HG02763 (cell line): ENCODE data around the gene LHPP.
"Not testable (repeated sequence)": the region's sequence is repeated elsewhere in the genome, so short reads cannot be mapped to it uniquely, and the experiment has no call there.

ENCODE experiments used
- ATAC-seq: cut with Tn5 transposase; IDR thresholded peaks from one replicate; pipeline ENCODE4 v1.9.1; 2021; ENCODE audit warnings: mild to moderate bottlenecking, moderate library complexity; ENCODE audit not compliant: unreplicated experiment

Gene LHPP

DNA sequence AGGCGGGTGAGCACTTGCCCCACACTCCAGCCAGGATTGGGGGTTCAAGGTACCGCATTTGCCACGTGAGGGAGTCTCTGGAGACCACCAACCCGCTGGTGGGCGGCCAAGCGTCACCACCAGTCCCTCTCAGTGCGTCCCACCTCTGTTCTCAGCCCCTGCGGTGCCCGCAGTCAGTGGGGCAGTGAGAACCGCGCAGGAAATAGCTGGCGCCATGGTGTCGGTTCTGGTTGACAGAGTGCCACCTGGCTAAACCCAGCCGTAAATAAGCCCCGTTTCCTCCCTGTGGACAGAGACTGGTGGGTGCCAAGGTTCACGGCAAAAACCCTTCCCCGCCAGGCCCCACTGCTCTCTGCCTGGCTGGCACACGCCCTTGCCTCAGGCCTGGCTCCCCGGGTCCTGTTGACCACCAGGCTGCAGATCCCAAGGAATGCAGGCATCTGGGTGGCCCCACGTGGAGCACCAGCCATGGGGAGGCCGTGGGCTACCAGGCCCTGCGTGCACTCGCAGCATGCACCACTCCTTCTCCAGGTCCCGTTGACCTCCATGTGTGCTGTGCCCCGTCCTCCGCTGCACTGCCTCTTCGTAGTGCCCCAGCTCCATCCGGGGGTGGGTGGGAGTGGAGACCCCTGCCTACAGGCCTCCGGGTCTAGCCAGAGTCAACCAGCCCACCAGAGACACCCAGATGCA is 140.0 kb downstream of the LHPP start:
- ATAC-seq = no peak

GRCh38 chr10:124602121-124602561 is 140.5 kb downstream of the LHPP start:
- no peak for ATAC-seq

GRCh38 chr10:124602646-124603365 is 141.2 kb downstream of the LHPP start:
- ATAC-seq = no peak

DNA sequence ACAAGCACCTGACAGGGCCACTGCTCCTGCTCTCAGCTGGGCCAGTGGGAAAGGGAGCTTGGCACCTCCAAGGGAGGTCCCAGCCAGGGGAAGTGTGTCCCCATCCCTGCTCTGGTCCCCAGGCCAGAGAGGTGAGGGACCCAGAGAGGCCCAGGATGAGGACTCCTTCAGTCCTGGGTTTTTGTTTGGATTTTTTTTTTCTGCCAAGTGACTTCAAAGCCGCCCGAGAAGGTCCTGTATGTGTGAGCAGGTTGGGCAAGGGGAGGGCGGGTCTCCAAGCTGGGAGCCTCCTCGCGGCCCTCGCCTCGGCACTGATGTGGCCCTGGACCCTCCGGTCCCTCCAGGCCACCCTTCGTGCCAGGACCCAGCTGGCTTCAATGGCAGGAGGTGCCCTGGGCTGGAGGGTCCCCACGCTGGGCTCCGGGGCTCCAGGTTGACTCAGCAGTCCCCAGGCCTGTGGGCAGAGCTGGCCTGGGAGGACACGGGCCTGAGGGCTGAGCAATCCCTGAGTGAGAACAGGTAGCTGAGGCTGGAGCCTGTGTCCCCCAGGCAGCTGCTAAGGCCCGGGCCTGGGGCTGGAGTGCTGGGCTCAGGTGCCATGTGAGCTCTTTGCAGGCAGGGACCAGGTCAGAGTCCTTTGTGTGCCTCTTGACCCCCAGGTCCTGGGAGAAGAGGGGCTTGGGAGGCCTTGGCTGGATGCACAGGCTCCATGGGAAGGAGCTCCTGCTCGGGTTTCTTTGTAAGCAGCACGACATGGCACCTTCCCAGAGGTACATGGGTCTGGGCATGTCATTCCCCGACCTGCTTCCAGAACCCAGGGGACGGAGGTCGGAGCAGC is 142.0 kb downstream of the LHPP start:
- no peak for ATAC-seq

GRCh38 chr10:124604214-124605000 is 142.8 kb downstream of the LHPP start:
- no peak for ATAC-seq

- no peak for ATAC-seq
These were observed 143.4 kb downstream of the LHPP start for GRCh38 chr10:124605001-124605370.

DNA sequence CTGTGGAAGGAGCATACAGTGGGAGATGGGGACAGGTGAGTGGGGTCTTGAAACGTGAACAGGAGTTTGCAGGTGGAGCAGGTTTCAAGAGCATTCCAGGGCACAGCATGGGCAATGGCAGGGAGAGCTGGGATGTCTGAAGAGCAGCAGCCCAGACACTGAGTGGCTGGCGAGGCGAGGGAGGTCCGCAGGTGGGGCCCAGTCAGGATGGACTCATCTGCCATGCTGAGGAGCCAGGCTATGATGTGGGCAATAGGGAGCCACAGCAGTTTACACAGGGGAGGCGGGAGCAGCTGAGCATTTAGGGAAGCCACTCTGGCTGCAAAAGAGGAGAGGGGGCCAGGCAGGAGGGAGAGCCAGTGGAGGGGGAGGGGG is 143.8 kb downstream of the LHPP start:
- ATAC-seq = no peak

- no peak for ATAC-seq
These were observed 144.5 kb downstream of the LHPP start for GRCh38 chr10:124605856-124606812.

- ATAC-seq = no peak
These were observed 145.2 kb downstream of the LHPP start for GRCh38 chr10:124606822-124607221.

DNA sequence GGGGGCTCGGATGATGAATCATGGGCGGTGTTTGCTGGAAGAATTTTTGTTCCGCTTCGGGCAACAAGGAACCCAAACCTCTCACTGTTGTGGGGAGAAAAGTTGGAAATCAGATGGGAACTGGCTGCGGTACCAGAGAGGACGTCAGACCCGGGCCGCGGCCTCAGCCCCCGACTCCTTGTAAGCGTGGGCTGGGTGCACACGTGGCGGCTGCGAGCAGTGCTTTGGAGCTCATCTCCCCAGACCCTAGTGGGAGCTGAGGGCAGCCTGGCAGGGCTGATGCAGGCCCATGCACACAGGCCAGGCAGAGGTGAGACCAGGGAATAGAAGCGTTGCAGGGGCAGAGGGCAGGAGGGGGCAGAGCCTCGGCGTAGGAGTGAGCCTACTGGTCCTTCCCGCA is 146.1 kb downstream of the LHPP start:
- ATAC-seq = no peak

DNA sequence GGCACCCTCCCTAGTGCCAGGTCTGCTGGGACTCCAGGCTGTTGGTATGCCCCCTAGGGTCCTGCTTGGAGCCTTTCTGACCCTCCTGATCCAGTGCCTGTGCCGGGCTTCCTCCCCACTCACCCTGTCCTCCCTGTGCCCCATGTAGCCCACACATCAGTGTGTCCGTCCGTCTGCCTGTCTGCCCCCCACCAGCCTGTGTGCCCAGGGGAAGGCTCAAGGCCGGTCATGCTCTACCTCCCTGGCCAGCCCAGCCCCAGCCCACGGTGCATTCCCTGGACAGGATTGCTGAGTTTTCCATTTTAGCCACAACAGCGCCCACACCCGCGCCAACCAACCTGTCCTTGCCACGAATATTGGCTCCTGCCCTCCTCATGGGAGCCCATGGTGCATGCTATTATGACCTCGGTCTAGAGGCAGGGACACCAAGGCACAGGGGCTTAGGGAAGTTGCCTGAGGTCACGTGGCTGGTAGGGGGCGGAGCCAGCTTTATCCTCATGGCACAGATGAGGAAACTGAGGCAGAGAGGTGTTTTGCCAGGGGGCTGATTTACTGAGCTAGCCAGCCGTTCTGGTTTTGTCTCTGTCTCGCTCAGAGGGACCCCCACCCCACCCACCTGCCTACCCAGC is 146.6 kb downstream of the LHPP start:
- no peak for ATAC-seq

DNA sequence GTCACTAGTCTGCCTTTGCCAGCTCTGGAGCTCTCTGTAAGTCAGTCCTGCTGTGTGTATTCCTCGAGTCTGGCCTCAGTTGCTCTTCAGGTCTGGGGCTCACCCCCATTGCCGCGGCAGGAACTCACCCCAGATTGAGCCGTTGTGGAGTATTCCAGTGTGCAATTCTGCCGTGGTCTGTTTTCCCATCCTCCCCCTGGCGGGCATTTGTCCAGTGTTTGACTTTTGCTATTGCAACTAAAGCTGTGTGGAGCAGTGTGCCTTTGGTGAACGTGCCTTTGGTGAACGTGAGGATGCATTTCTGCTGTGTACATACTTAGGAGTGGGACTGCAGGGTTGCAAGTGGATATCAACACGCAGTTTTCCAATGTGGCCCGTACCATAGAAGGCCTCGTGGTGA is 148.1 kb downstream of the LHPP start:
- ATAC-seq = no peak

DNA sequence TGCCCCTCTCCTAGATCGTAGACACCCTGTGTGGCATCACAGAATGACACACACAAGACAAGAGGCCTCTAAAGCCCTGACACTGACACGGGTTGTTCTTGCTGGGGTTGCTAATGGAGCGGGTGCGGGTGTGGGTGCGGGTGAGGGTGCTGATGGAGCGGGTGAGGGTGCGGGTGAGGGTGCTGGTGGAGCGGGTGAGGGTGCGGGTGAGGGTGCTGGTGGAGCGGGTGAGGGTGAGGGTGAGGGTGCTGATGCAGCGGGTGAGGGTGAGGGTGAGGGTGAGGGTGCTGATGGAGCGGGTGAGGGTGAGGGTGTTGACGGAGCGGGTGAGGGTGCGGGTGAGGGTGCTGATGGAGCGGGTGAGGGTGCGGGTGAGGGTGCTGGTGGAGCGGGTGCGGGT is 148.6 kb downstream of the LHPP start:
- not testable (repeated sequence) for ATAC-seq

DNA sequence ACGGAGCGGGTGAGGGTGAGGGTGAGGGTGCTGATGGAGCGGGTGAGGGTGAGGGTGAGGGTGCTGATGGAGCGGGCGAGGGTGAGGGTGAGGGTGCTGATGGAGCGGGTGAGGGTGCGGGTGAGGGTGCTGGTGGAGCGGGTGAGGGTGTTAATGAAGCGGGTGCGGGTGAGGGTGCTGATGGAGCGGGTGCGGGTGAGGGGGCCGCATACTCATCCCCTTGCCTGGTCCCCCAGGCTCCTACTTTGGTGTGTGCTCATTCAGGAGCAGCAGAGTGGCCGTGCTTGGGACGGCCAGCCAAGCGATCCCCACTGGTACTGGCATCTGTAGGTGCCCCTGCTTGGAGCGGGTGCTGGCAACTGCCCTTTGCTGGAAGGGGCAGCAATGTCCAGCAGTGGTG is 149.2 kb downstream of the LHPP start:
- not testable (repeated sequence) for ATAC-seq

GRCh38 chr10:124611738-124612137 is 150.1 kb downstream of the LHPP start:
- ATAC-seq = no peak

- no peak for ATAC-seq
These were observed 151.2 kb downstream of the LHPP start for GRCh38 chr10:124612611-124613498.

DNA sequence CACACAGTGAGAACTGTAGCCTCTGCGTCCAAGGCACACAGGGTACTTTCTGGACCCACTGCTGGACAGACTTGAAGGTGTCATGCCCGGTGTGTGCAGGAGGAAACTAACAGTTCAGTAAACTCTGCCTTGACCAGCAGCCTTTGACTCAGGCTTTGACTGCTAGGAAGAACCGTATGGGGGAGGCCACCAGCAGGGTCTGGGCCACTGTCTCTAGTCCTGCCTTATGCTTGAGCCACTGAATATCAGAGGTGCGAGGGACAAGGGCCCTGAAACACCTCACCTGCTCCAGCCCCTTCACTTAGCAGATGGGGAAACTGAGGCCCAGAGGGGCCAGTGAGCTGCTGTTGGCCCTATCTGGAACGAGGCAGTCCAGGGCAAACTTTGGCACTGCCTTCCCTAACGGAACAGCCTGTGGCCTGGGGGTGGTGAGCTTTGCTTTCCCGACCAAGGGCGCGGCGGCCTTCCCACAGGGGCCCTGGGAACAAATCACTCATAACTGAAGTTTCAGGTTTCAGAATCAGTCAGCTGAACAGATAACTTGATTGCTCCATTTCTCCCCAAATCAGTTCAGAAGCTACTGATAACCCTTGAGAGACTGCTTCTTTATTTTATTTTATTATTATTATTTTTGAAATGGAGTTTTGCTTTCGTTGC is 152.5 kb downstream of the LHPP start:
- no peak for ATAC-seq

DNA sequence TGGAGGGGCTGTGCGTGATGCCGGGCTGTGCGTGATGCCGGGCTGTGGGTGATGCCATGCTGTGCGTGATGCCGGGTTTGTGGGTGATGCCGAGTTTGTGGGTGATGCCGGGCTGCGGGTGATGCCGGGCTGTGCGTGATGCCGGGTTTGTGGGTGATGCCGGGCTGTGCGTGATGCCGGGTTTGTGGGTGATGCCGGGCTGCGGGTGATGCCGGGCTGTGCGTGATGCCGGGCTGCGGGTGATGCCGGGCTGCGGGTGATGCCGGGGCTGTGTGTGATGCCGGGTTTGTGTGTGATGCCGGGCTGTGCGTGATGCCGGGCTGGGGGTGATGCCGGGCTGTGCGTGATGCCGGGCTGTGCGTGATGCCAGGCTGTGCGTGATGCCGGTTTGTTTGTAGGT is 153.6 kb downstream of the LHPP start:
- no peak for ATAC-seq
